Left lung (tissue), 10 donors: ENCODE results near the gene KIF9. TPM values are rescaled to one million over a fixed set of nuclear protein-coding genes. Genes with fewer than 3 reads are reported as not detected.
A peak's percentile ranks its signal among the peaks of the same experiment; 100 is the strongest.

Source experiments
- ATAC-seq: fragments of 200-7000 bp; cut with Tn5 transposase; one replicate; pipeline ENCODE4 v1.9.1; 2020; ENCODE audit warnings: moderate library complexity
- DNase-seq, 4 donors: peaks; one replicate each; pipeline ENCODE4 v3.0.0-alpha.2; 2013 to 2020
- H3K27ac ChIP-seq, 2 donors: fragments of 200-600 bp; sonication (generic) in 1 of 2; one replicate each; pipeline versions ENCODE4 v1.5.0 to v1.8.0; 2020 to 2021
- H3K27me3 ChIP-seq, 2 donors: fragments of 200-600 bp; sonication (generic) in 1 of 2; one replicate each; pipeline versions ENCODE4 v1.5.0 to v1.8.0; 2020 to 2021
- H3K36me3 ChIP-seq, 2 donors: fragments of 200-600 bp; sonication (generic) in 1 of 2; one replicate each; pipeline versions ENCODE4 v1.5.0 to v1.8.0; 2020 to 2021
- H3K4me1 ChIP-seq, 2 donors: fragments of 200-600 bp; one replicate each; pipeline ENCODE4 v1.8.0; 2021
- H3K4me3 ChIP-seq, 2 donors: fragments of 200-600 bp; sonication (generic) in 1 of 2; one replicate each; pipeline versions ENCODE4 v1.5.0 to v1.8.0; 2020 to 2021; ENCODE audit warnings: mild to moderate bottlenecking in 1 of 2
- H3K9me3 ChIP-seq, 2 donors: fragments of 200-600 bp; sonication (generic) in 1 of 2; one replicate each; pipeline versions ENCODE4 v1.5.0 to v1.8.0; 2020 to 2021
- intact Hi-C, 2 donors: fragments of 100-400 bp; cut with DNase I; formaldehyde crosslinking; loops; one replicate each; pipeline versions ENCODE4 v1.11.2 to v1.14.2; 2022
- polyA plus RNA-seq, 6 donors: library from polyadenylated mRNA; unstranded; fragments of 120-200 nt; gene quantifications; one replicate each; pipeline ENCODE4 v1.2.1, GENCODE V29; 2013; ENCODE audit not compliant: insufficient read length in 6 of 6
- total RNA-seq, 2 donors: library from RNA; stranded (reverse); fragmentation: NEBNext Ultra II Directional; extraction: Animal tissue kit (Norgen Biotek cat#: 25700); gene quantifications; one replicate each; pipeline ENCODE4 v1.2.1, GENCODE V29; 2021
- TF ChIP-seq, protein P1 (sequence below), 2 donors: fragments of 200-600 bp; sonication (generic) in 1 of 2; IDR thresholded peaks; one replicate each; pipeline versions ENCODE4 v1.5.0 to v1.8.0; 2021; ENCODE audit warnings: antibody characterized with exemption in 2 of 2
- donor health status: DM: no; HTN: yes; CAD: no.
- donor health status: DM: no; HTN: no; CAD: no.

The KIF9 gene
- total and polyA plus RNA-seq, 8 donors: 8.4 to 19.0 (median 14.4) TPM

GRCh38 chr3:47243419-47244147, 39.0 kb downstream of the KIF9 start:
- TF ChIP-seq, protein P1, sequence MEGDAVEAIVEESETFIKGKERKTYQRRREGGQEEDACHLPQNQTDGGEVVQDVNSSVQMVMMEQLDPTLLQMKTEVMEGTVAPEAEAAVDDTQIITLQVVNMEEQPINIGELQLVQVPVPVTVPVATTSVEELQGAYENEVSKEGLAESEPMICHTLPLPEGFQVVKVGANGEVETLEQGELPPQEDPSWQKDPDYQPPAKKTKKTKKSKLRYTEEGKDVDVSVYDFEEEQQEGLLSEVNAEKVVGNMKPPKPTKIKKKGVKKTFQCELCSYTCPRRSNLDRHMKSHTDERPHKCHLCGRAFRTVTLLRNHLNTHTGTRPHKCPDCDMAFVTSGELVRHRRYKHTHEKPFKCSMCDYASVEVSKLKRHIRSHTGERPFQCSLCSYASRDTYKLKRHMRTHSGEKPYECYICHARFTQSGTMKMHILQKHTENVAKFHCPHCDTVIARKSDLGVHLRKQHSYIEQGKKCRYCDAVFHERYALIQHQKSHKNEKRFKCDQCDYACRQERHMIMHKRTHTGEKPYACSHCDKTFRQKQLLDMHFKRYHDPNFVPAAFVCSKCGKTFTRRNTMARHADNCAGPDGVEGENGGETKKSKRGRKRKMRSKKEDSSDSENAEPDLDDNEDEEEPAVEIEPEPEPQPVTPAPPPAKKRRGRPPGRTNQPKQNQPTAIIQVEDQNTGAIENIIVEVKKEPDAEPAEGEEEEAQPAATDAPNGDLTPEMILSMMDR (IDR thresholded peaks at IDR 0.05): no peak
- Histone ChIP-seq H3K27me3 (no peaks in the 10 kb centered on the region), H3K27ac (no peak overlapping the region), H3K9me3 (no peaks in the 10 kb centered on the region), H3K4me3 (no peak overlapping the region), H3K36me3 (no peaks in the 10 kb centered on the region), H3K4me1 (no peaks in the 10 kb centered on the region)
- intact Hi-C loops: no loop called here
- no peak for ATAC-seq
- DNase-seq: no peak

GRCh38 chr3:47239929-47240328, 42.7 kb downstream of the KIF9 start:
- DNase-seq (no peak), ATAC-seq (no peak)
- Histone ChIP-seq H3K4me3 (no peak overlapping the region), H3K27ac (no peak overlapping the region), H3K27me3 (no peaks in the 10 kb centered on the region), H3K9me3 (no peaks in the 10 kb centered on the region), H3K4me1 (no peaks in the 10 kb centered on the region), H3K36me3 (no peaks in the 10 kb centered on the region)
- TF ChIP-seq, protein P1 (IDR thresholded peaks at IDR 0.05): no peak
- intact Hi-C loops: no loop called here

- H3K9me3 ChIP-seq: no peaks in the 10 kb centered on the region
- TF ChIP-seq, protein P1 (IDR thresholded peaks at IDR 0.05): no peak
- no peaks in the 10 kb centered on the region for H3K27me3 ChIP-seq
- ATAC-seq (no peak), DNase-seq (no peak)
- no peaks in the 10 kb centered on the region for H3K4me1 ChIP-seq
- no peak overlapping the region for H3K27ac ChIP-seq
- intact Hi-C loops: no loop called here
- H3K4me3 ChIP-seq: no peak overlapping the region
- H3K36me3 ChIP-seq: no peaks in the 10 kb centered on the region
These were observed 44.6 kb downstream of the KIF9 start for GRCh38 chr3:47238017-47238416.

DNA sequence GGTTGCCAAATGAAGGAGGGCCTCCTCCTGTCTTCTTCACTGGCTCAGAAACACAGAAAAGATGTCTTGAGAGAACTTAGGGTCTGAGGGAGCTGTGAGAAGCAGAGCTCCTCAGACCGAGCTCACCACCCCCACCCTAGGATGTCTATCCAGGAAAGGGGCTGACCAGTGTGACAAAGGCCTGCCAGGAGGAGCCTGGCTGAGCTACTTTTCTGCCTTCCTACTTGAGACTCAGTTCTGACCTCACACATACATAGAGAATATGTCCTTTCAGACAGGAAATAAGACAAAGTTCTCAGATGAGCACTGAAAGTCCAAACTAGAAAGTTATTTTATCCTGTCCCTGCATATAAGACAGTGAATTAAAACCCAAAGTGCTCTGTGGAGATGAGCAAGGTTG, 54.5 kb downstream of the KIF9 start:
- intact Hi-C loops: no loop called here
- no peaks in the 10 kb centered on the region for H3K9me3 ChIP-seq
- TF ChIP-seq, protein P1 (IDR thresholded peaks at IDR 0.05): no peak
- no peak overlapping the region for H3K4me3 ChIP-seq
- H3K4me1 ChIP-seq: peaks cover 0 to 34% of the 10 kb centered on the region in 2 donors
- H3K27ac ChIP-seq: peak overlapping the region in 1 of 2 donors; percentile 50
- ATAC-seq: peak; percentile 24
- DNase-seq: no peak
- H3K36me3 ChIP-seq: no peaks in the 10 kb centered on the region
- no peaks in the 10 kb centered on the region for H3K27me3 ChIP-seq

DNA sequence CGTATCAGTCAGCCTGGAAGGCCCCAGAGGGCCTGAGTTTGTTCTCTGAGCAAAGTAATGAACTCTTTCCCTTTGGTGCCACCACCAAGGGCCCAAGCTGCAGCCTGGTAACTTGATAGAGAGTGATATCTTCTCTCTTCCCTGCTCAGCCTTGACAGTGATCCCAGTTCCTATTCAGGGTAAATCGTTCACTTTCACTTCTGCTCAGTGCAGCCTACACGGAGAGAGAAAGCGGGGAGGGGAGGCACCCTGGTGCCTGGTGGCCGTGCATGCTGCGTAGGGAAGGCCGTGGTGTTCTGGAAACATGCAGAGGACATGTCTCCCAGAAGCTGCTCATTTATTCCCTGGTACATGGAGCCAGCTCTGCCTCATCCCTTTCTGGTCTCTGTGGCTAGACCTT, 54.9 kb downstream of the KIF9 start:
- no peak for DNase-seq
- Histone ChIP-seq H3K27ac (peak overlapping the region in 1 of 2 donors; percentile 50), H3K36me3 (no peaks in the 10 kb centered on the region), H3K4me1 (peaks cover 0 to 34% of the 10 kb centered on the region in 2 donors), H3K27me3 (no peaks in the 10 kb centered on the region), H3K4me3 (no peak overlapping the region), H3K9me3 (no peaks in the 10 kb centered on the region)
- TF ChIP-seq, protein P1 (IDR thresholded peaks at IDR 0.05): no peak
- intact Hi-C loops: no loop called here
- ATAC-seq: peak; percentile 71
